K562 (cell line): ENCODE results near the gene FMOD. TPM values are rescaled to one million over a fixed set of nuclear protein-coding genes. Genes with fewer than 3 reads are reported as not detected.
A peak's percentile ranks its signal among the peaks of the same experiment; 100 is the strongest.

Experiments
- EHMT2 ChIP-seq: fragments of 450-650 bp; IDR thresholded peaks from 2 replicates; pipeline ENCODE4 v1.6.1; 2018; ENCODE audit warnings: antibody characterized with exemption
- HNRNPK ChIP-seq: fragments of 200-400 bp; formaldehyde crosslinking; IDR thresholded peaks from one replicate; pipeline ENCODE4 v1.6.1; 2018; ENCODE audit warnings: mild to moderate bottlenecking, low read depth, low read length; ENCODE audit not compliant: poor library complexity, severe bottlenecking
- JUND ChIP-seq, 2 experiments: IDR thresholded peaks; 2 replicates in 1 of 2; 3 replicates in 1 of 2; pipeline ENCODE4 v1.6.1; 2011; ENCODE audit warnings: borderline replicate concordance in 2 of 2, low read depth in 2 of 2, low read length in 2 of 2, improper control_type of control experiment in 1 of 2, missing biosample characterization in 1 of 2, missing genetic modification characterization in 1 of 2, missing genetic modification reagents in 1 of 2
- KAT8 ChIP-seq: fragments of 450-650 bp; IDR thresholded peaks from 2 replicates; pipeline ENCODE4 v1.6.1; 2016; ENCODE audit warnings: low read depth, mild to moderate bottlenecking
- MAZ ChIP-seq, 2 experiments: fragments of 450-650 bp in 1 of 2; sonication (generic) in 1 of 2; formaldehyde crosslinking; IDR thresholded peaks in 1 of 2; conservative IDR thresholded peaks in 1 of 2; 2 replicates each; pipeline versions ENCODE4 v1.4.0 to v1.5.0; 2020; ENCODE audit warnings: mild to moderate bottlenecking in 1 of 2, missing genetic modification reagents in 1 of 2
- MCM2 ChIP-seq: fragments of 450-650 bp; IDR thresholded peaks from 2 replicates; pipeline ENCODE4 v1.6.1; 2017; ENCODE audit warnings: low read depth, mild to moderate bottlenecking
- PBX2 ChIP-seq, 2 experiments: IDR thresholded peaks in 1 of 2; conservative IDR thresholded peaks in 1 of 2; 2 replicates each; pipeline ENCODE4 v1.6.1; 2016; ENCODE audit warnings: low read depth in 2 of 2, mild to moderate bottlenecking in 1 of 2, missing compliant biosample characterization in 1 of 2, missing genetic modification characterization in 1 of 2, moderate library complexity in 1 of 2
- PCBP1 ChIP-seq: fragments of 200-400 bp; formaldehyde crosslinking; IDR thresholded peaks from 2 replicates; pipeline ENCODE4 v1.6.1; 2018; ENCODE audit warnings: mild to moderate bottlenecking, low read depth, low read length; ENCODE audit not compliant: poor library complexity, severe bottlenecking
- PHF8 ChIP-seq: fragments of 200-600 bp; sonication (generic); IDR thresholded peaks from 2 replicates; pipeline ENCODE4 v1.6.1; 2012; ENCODE audit warnings: mixed run types, mild to moderate bottlenecking, inconsistent platforms, low read length, moderate library complexity, borderline replicate concordance
- PKNOX1 ChIP-seq: fragments of 450-650 bp; IDR thresholded peaks from 2 replicates; pipeline ENCODE4 v1.6.1; 2016
- RFX1 ChIP-seq: fragments of 450-650 bp; IDR thresholded peaks from 2 replicates; pipeline ENCODE4 v1.6.1; 2016; ENCODE audit warnings: mild to moderate bottlenecking, moderate library complexity
- SMARCC2 ChIP-seq: fragments of 450-650 bp; IDR thresholded peaks from 2 replicates; pipeline ENCODE4 v1.6.1; 2017; ENCODE audit warnings: antibody characterized with exemption, moderate library complexity, mild to moderate bottlenecking, low read depth
- ZFX ChIP-seq: sonication (generic); formaldehyde crosslinking; IDR thresholded peaks from 2 replicates; pipeline ENCODE4 v1.8.0; 2022; ENCODE audit warnings: mild to moderate bottlenecking, missing genetic modification reagents, moderate library complexity
- ZNF609 ChIP-seq: sonication (generic); formaldehyde crosslinking; IDR thresholded peaks from 2 replicates; pipeline ENCODE4 v1.8.1; 2023; ENCODE audit warnings: missing genetic modification reagents, mild to moderate bottlenecking, borderline replicate concordance
- ZNF655 ChIP-seq: fragments of 250-450 bp; sonication (Bioruptor Pico); IDR thresholded peaks from 2 replicates; pipeline ENCODE4 v1.5.0; 2021
- polyA plus RNA-seq, 8 experiments: library from polyadenylated mRNA; depleted of rRNA in 4 of 8; stranded (reverse) in 5 of 8; unstranded in 3 of 8; fragments of >200 nt; fragmentation: Nextera tagmentation in 2 of 8; fragmentation: Illumina TruSeq in 1 of 8; extraction: Ambion mirVana in 2 of 8; extraction: Trizol in 1 of 8; gene quantifications; 2 replicates each; pipeline versions ENCODE4 v1.2.1 to v1.2.3, GENCODE V29; 2011 to 2014; ENCODE audit warnings: inconsistent platforms in 1 of 8, missing spikeins in 1 of 8
- total RNA-seq, 7 experiments: library from RNA; depleted of rRNA in 6 of 7; stranded (reverse); fragments of >200 nt in 6 of 7; fragmentation: Illumina TruSeq in 2 of 7; extraction: Trizol in 2 of 7; gene quantifications; 2 replicates each; pipeline versions ENCODE4 v1.2.1 to v1.2.3, GENCODE V29; 2011 to 2021; ENCODE audit warnings: low replicate concordance in 1 of 7

FMOD gene
- total and polyA plus RNA-seq, 9 of the 15 experiments (the other 6 are each of a cell fraction or from before 2014, with no cell fraction given): 0.03 to 0.13 (median 0.03) TPM; not detected in 6

- TF ChIP-seq PCBP1 (no peak), HNRNPK (no peak), JUND (IDR thresholded peaks at IDR 0.05; ENCODE audit: borderline replicate concordance, low read depth, low read length) (peak; percentile 84), JUND (tag; IDR thresholded peaks at IDR 0.05; ENCODE audit: borderline replicate concordance, low read depth, low read length) (peak; percentile 79; the same call in 1 of the 3 replicates), KAT8 (no peak), ZNF655 (CRISPR knock-in tag) (no peak), ZFX (CRISPR knock-in tag) (peak; percentile 82), PHF8 (no peak), MCM2 (no peak), SMARCC2 (no peak; the same call in none of the 2 replicates), ZNF609 (CRISPR knock-in tag) (no peak), PBX2 (CRISPR knock-in tag; IDR thresholded peaks at IDR 0.05; ENCODE audit: low read depth) (no peak), PBX2 (tag; conservative IDR thresholded peaks at IDR 0.05; ENCODE audit: low read depth) (0 out of 2 replicates have a peak, but pooled peaks have one; percentile 17), PKNOX1 (peak; percentile 58), RFX1 (no peak), MAZ (CRISPR knock-in tag; conservative IDR thresholded peaks at IDR 0.05 in 1 of 2, IDR thresholded peaks at IDR 0.05 in 1 of 2) (peak; percentile 61 to 64; a peak in 3 of 4 replicates), EHMT2 (no peak)
Measured at GRCh38 chr1:203306089-203306964, 44.6 kb downstream of the FMOD start (continued).
